GM19193 (cell line): ENCODE results near the gene ADAM11.

Source experiments
- POLR2A ChIP-seq: IDR thresholded peaks from 4 replicates; pipeline ENCODE4 v1.6.1; 2011; ENCODE audit not compliant: insufficient read depth, insufficient read length; ENCODE audit errors: extremely low read depth

Gene ADAM11, protein sequence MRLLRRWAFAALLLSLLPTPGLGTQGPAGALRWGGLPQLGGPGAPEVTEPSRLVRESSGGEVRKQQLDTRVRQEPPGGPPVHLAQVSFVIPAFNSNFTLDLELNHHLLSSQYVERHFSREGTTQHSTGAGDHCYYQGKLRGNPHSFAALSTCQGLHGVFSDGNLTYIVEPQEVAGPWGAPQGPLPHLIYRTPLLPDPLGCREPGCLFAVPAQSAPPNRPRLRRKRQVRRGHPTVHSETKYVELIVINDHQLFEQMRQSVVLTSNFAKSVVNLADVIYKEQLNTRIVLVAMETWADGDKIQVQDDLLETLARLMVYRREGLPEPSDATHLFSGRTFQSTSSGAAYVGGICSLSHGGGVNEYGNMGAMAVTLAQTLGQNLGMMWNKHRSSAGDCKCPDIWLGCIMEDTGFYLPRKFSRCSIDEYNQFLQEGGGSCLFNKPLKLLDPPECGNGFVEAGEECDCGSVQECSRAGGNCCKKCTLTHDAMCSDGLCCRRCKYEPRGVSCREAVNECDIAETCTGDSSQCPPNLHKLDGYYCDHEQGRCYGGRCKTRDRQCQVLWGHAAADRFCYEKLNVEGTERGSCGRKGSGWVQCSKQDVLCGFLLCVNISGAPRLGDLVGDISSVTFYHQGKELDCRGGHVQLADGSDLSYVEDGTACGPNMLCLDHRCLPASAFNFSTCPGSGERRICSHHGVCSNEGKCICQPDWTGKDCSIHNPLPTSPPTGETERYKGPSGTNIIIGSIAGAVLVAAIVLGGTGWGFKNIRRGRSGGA

DNA sequence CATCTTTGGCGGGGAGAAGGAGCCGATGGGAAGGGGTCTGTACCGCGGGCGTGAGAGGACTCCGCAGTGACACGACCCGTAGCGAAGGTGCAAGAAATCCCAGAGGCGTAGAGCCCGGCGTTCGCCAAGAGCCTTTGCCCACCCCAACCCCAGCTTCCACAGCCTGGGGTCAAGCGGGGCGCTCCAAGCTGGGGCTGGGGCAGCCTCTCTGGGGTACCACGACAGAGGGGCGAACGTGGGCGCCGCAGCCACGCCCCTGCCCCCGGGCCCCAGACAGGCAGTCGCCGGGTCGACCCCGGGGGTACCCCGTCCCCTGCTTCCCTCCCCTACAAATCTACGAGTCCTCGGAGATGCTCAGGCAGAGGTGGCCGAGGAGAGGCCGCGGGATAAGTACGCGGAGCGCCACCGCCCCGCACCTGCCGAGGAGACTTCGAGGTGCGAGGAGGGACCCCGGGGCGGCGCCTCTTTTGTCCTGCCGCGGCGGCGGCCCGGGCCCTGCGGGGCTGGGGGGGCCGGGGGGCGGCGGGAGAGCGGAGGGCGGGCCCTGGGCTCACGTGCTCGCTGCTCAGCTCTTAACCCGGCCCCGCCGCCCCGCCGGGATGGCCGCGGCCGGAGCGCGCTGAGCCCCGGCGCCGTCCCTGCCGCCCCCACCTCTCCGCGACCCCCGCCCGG, at the start of gene ADAM11:
Gene ADAM11, plus strand, starts transcription at position 575 of the 672 bp plus-strand sequence. CDS start 212 bp downstream, outside the sequence.
- no peak for TF ChIP-seq POLR2A

DNA sequence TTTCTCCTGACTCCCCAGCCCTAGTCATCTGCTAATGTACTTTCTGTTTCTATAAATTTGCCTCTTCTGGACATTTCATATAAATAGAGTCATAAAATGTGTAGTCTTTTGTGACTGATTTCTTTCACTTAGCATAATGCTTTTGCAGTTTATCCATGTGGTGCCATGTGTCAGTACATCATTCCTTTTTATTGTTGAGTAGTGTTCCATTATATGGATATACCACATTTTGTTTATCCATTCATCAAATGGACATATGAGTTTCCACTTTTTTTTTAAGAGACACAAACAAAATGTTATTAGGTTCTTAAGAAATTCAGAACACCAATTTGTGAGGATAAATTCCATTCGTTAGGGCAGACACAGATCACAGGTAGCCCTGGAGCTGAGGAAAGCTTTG, 39.3 kb upstream of the ADAM11 start:
- no peak for TF ChIP-seq POLR2A

DNA sequence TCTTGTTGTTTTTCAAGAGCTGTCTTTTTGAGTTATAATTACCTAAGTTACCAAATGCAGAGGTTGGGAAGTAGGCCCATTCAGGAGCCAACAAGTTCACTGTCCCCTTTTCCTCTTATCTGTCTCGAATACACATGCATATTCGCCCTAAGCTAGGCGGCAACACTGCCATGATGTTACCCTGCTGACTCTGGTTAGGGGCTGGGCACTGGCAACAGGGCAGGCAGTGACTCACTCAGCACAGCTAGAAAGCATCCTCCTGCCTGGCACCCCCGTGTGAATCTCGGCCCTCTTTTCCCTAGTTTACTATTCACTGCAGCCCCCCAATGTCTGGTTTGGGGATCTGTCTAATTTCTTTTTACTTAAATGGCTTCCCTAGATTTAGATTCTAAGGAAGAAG, 36.5 kb upstream of the ADAM11 start:
- no peak for TF ChIP-seq POLR2A

DNA sequence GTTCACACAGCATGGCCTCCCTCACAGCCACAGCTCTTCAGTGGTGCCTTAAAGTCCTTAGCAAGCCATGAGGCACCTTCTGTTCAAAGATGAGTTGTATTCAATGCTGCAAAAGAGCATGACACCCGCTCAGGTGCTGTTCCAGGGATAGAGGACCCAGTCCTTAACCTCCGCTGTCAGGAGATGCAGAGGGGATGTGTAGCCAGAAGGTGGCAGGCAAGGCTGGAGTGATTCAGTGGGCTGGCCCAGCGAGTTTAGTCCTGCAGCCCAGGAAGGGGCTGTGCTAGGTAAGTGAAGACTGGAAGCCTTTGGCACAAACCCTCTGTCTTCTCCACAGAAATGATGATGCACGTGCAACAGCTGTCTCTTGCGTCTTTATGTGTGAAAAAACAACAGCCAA, 25.0 kb upstream of the ADAM11 start:
- TF ChIP-seq POLR2A = no peak

DNA sequence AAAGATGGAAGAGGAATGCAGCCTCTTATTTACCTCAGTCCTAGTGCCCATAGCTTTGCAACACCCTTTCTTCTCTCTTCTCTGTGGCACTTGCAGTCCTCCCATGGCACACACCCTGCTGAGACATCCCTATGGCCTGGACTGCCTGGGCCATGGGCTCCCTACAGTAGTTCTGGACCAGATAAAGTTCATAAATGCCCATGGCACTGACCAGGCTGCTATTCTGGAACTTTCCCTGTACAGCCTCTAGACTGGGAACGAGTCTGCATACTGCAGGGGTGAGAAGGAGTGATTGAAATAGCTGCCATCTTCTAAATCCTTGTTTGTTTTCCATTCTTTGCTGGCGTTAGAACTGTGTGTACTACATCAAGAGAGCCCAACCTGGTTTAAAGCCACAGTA, 24.5 kb upstream of the ADAM11 start:
- TF ChIP-seq POLR2A = no peak

DNA sequence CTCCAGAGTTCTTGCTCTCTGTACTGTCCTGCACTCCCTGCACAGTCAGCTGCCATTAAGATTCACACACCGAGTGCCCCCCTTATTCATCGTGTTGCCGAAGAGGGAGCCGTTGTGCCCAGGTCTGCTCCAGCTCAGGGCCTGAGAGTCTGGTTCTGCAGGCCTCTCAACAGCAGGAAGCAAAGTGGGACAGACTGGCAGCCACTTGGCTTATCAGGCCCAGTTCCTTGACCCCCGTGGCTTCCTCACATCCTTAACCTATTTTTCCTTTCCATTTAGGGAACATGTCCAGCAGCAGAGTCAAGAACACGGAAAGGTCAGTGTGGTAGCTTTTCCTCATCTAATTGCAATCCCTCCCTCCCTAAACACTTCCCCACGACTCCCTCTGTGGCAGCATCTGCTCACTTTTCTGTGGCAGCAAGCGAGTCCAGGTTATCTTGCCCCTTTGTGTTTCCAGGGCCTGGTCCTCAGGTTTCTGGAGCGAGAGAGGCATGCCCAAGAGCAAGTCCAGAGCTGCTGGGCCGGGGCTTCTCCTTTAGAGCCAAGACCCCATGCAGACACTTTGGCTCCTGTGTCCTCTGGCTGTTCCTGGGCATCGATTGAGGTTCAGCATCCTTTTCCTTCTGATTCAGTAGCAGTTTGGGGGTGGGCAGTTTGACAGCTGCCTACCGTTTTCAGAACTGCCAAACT, 22.1 kb upstream of the ADAM11 start:
- no peak for TF ChIP-seq POLR2A

DNA sequence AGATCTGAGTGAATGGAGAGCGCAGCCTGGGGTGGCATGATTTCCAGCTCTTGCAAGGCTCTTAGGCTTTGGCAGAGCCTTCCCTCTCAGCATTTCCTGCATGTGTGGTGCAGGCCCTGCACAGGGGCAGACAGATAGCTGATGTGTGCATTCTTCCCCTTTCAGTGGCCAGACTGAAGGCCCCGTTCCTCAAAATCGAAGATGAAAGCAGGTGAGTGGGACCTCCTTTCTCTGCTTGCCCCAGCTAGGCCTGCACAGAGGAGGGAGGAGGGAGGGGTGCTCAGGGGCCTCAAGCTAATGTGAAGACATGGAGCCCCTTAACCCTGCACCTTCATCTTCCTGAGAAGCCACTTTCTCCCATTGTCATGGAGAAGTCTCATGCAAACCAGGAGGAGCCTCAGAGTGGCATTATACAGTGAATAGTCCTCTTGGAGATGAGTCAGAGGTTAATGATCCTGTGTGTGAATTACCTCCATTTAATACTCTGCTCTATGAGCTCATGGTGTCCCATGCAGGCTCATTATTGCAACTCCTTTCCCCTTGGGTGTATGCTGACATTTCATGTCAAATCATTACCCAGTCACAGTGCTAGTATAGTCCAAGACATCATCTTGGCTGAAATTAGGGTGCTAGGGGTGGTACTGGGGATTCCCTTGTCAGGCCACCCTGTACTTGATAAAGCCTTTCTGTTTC, 20.4 kb upstream of the ADAM11 start:
- no peak for TF ChIP-seq POLR2A

DNA sequence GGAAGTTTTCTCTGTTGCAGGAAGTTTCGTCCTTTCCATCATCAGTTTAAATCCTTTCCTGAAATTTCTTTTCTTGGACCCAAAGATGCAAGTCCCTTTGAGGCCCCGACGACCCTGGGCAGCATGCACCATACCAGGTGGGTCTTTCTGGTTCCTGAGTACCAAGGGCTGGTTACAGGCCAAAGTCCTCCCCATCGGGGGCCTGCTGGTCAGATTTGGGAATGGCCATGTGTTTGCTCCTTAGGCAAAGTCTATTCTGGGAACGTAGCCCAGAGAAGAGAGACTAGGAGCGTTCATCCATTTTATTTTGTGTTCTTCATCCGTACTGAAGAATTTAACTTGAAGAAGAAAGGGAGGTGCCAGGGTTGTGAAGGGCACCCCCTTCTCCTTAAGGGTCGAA, 17.5 kb upstream of the ADAM11 start:
- TF ChIP-seq POLR2A = no peak

DNA sequence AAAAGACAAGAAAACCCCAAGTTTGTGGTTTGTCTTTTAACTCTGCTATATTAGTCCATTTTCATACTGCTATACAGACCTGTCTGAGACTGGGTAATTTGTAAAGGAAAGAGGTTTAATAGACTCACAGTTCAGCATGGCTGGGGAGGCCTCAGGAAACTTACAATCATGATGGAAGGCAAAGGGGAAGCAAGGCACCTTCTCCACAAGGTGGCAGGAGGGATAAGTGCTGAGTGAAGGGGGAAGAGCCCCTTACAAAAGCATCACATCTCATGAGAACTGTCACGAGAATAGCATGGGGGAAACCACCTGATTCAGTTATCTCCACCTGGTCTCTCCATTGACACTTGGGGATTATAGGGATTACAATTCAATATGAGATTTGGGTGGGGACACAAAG, 13.5 kb upstream of the ADAM11 start:
- no peak for TF ChIP-seq POLR2A

DNA sequence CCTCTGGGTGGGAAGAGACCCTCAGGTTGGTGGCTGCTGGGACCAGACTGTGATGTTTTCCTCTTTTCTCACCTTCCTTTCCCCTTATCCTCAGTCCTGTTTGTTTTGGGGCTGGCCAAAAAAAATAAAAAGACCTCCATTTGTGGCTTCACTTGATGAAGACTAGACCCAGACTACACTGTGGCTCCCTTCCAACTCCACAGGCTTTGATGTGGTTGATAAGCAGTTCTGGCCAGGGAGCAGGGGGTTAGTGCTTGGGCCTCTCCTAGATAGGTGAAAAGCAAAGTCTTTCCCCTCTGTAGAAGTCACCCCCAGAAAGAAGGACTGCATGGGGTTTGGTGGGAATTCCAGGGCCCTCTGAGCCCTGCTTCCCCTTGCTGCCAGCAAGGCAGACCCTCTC, 11.2 kb upstream of the ADAM11 start:
- TF ChIP-seq POLR2A = no peak

DNA sequence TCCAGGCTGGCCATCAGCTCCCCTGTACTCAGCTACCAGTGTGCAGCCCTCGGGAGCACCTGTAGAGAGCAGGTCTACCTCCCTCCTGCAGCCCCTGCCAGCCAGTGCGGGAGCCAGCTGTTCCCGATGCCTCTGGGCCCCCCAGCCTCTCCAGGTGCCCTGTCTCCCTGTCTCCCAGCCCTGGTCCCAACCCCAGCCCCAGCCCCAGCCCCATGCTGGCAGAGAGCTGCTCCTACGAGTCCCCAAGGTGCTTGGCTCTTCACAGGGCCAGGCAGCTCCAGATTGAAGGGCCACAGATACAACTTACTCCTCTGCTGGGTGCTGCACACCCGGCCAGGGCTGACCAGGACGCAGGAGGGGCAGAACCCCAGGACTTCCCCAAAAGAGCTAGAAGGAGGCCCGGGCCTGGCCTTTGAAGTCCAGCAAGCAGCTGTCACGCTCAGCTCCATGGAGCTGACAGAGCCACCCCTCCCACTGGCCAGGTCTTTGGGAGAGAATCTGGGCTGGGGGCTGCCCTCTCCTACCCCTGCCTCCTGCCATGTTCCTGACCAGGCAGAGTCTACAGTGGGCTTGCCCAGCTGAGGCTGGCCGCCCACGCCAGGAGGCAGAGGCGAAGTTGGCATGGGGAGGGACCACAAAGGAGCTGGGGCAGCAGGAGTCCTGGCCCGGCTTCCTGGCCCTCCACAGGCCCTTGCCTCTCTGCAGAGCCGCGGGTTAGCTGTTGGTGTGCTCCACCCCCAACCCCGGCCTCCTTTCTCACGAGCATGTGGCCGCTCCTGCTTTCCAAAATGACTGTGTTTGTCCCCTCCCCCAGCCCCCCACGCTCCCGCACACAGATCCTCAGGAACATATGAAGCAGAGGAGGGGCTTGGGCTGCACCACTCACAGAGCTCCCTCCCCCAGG, 9.5 kb upstream of the ADAM11 start:
- no peak for TF ChIP-seq POLR2A

DNA sequence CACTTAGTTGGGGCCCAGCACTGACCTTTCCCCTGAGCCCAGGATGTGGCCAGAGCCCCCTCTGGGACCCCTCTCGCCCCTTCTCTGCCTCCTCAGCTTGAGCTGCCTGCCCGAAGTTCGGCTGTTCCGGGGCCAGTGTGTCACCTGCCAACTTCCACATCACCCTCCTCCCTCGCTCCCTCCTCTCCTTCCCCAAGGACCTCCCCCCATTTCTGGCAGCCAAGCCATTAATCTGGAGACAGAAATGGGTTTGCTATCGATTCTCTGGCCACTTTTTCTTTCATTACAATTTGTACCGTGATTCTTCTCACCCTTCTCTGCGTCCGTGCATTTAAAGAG, 8.8 kb upstream of the ADAM11 start:
- TF ChIP-seq POLR2A = no peak

DNA sequence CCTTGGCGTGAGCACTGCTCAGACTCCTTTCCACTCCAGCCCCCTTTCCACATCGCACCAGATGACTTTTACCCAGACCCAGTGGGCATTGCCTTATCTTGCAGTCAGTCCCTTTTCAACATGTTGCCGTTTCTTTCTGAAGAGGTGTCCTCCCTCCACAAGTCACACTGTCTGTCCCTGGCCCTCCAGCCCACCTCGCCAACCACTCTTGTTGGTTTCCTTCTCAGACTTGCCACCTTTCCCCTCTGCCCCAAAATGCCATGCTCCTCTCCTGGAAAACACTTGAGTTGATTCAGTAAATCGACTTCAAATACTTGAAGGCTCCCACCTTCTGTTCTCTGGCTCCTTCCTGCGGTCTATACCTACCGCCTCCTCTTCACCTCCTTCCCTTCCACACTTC, 7.5 kb upstream of the ADAM11 start:
- TF ChIP-seq POLR2A = no peak
